Left renal cortex interstitium (tissue), 4 donors: Measurements from ENCODE around the gene TPST1. TPM values are rescaled to one million over a fixed set of nuclear protein-coding genes. Genes with fewer than 3 reads are reported as not detected.
"Not testable (repeated sequence)": the region's sequence is repeated elsewhere in the genome, so short reads cannot be mapped to it uniquely, and the experiment has no call there.

ENCODE experiments used
- DNase-seq, 4 donors: peaks; one replicate each; pipeline ENCODE4 v3.0.0-alpha.2; 2013; ENCODE audit warnings: low read depth in 4 of 4, low spot score in 2 of 4, missing footprints in 1 of 4
- polyA plus RNA-seq, 4 donors: library from polyadenylated mRNA; unstranded; fragments of 120-200 nt; gene quantifications; one replicate each; pipeline ENCODE4 v1.2.1, GENCODE V29; 2013; ENCODE audit not compliant: insufficient read length in 4 of 4

The TPST1 gene
- polyA plus RNA-seq, 4 donors: 40.3 to 53.2 (median 46.0) TPM

DNA sequence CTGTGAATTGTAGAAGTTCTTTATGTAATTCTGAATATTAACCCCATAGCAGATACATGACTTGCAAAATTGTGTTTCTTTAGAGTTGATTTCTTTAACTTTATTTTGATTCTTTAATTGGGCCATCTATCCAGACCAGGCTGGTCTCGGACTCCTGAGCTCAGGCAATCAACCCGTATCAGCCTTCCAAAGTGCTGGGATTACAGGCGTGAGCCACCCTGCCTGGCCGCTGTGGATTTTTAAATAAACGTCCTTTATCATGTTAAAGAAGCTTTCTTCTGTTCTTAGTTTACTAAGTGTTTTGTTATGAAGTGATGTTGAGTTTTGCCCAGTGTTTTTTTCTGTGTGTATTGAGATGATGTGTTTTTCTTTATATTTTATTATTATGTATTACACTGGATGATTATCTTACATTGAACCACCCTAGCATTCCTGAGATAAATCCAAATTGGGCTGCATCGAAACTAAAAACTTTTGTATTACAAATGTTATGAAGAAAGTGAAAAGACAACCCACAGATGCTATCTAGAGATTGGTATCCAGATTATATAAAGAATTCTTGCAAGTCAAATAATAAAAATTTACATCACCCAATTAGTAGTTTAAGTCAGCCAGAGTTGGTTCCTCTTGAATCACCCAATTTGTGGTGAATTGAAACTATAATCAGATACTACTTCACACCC, 118.1 kb downstream of the TPST1 start:
- DNase-seq: no peak

DNA sequence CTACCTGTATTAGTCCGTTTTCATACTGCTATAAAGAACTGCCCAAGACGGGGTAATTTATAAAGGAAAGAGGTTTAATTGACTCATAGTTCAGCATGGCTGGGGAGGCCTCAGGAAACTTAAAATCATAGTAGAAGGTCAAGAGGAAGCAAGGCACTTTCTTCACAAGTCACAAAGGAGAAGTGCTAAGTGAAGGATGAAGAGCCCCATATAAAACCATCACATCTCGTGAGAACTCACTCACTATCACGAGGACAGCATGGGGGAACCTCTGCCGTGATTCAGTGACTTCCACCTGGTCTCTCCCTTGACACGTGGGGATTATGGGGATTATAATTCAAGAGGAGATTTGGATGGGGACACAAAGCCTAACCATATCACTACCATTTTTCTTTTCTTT, 119.9 kb downstream of the TPST1 start:
- not testable (repeated sequence) for DNase-seq

DNA sequence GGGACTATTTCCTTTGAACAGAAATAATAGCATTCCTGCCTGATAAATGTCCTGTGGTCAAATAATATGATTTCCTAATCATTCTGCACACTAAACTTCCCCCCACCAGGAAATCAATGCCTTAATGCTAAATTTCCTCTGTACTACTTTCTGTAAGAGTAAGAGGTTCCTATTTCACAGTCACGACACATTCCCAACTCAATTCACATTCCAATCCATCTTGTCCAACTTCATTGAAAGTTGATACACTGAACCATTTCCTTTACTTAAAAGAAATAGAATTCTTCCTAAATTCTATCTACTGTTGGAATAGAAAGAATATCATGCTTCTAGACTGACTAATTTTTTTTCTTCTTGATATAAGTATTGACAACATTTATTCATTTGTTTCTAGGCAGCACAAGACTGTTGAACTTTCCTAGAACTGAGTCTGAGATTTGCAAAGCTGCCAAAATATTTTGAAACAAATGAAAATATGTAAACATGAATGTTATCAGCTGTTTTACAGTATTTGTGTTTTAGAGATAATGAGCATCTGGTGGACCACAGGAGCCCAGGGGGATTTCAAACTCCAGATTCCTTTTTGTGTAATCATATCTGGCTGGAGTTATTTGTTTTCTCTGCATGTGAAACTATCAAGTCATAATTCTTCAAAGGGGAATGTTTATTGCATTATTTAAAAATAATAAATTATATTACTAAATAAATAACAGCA, 121.5 kb downstream of the TPST1 start:
- DNase-seq: no peak

DNA sequence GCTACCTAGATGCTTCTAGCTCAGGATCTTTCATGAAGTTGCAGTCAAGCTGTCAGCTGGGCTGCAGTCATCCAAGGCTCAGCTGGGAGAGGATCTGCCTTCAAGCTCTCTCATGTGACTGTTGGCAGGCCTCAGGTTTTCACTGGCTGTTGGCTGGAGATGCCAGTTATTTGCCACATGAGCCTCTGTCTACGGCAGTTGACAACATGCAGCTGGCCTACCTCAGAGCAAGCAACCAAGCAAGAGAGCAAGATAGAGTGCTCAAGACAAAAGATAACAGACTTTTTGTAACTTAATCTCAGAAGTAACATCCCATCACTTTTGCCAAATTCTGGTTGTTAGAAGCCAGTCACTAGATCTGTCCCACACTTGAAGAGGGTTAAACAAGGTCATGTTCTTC, 125.8 kb downstream of the TPST1 start:
- DNase-seq: peak in 2 of 4 donors; percentile 50 to 71

DNA sequence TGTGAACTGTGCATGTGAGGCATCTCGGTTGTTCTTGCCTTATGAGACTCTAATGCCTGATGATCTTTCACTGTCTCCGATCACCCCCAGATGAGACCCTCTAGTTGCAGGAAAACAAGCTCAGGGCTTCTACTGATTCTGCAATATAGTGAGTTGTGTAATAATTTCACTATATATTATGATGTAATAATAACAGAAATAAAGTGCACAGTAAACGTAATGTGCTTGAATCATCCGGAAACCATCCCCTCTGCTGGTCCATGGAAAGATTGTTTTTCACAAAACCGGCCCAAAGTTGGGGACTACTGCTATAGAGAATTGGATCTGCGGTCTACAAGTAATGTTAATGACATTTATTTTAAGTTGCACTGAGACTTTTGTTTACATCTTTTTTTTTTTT, 126.7 kb downstream of the TPST1 start:
- DNase-seq: no peak

DNA sequence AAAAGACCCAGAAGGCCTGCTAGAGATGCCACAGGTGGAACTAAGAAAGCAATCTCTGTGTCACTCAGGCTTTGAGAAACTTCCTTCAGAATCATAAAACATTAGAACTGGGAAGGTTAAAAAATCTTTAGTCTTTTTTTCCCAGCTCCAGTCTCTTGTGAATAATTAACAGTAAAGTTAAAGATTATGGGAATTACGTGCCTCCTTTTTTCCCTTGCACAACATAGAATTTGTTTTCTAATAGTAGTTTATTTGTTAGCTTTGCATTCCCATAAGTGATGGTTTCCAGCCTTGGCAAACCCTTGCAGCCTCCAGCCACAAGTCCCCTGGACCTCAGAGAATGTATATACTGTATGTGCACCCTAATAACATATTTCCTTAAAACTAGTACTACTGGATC, 128.3 kb downstream of the TPST1 start:
- DNase-seq: no peak

DNA sequence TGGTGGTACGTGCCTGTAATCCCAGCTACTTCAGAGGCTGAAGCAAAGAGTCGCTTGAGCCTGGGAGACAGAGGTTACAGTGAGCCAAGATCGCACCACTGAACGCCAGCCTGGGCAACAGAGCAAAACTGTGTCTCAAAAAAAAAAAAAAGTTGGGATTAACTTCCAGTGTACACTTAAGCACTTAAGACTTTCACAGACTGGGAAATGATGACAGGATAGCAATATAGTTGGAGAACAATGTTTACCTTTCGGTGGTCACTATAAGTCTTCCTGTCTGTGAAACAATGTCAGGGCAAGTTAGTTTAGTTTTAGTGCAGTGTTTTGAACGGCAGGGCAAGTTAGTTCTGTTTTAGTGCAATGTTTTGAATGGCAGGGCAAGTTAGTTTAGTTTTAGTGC, 130.2 kb downstream of the TPST1 start:
- no peak for DNase-seq

DNA sequence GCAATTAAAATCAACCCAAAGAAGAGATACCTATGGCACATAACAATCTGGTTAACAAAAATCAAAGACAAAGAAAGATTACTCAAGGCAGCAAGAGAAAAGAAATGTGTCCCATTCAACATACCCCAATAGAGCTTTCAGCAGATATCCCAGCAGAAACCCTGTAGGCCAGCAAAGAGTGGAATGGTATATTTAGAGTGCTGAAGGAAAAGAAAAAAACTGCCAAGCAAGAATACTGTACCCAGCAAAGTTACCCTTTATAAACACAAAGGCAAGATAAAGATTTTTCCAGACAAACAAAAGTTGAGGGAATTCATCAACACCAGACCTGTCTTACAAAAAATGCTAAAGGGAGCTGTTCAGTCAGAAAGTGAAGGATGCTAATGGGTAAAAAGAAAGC, 131.6 kb downstream of the TPST1 start:
- no peak for DNase-seq

DNA sequence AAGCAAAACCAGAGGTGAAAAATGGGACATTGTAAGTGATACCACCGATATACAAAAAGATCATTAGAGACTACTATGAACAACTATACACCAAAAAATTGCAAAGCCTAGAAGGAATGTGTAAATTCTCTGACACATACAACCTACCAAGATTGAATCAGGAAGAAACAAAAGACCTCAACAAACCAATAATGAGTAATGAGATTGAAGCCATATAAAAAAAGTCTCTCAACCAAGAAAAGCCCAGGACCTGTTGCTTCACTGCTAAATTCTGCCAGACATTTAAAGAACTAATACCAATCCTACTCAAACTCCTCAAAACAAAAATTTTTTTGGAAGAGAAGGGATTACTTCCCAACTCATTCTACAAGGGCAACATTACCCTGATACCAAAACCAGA, 134.0 kb downstream of the TPST1 start:
- no peak for DNase-seq

DNA sequence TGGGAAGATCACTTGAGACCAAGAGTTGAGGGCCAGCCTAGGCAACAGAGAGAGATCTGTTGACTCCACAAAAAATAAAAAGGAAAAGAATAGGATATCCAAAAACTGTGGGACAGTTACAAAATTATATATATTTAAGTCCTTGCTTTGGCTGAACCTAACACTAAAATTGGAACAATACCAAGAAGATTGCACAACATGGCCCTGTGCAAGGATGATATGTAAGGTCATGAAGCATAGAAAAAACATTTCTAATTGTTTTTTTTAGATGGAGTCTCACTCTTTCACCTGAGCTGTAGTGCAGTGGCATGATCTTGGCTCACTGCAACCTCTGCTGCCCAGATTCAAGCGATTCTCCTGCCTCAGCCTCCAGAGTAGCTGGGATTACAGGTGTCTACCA, 139.0 kb downstream of the TPST1 start:
- no peak for DNase-seq

DNA sequence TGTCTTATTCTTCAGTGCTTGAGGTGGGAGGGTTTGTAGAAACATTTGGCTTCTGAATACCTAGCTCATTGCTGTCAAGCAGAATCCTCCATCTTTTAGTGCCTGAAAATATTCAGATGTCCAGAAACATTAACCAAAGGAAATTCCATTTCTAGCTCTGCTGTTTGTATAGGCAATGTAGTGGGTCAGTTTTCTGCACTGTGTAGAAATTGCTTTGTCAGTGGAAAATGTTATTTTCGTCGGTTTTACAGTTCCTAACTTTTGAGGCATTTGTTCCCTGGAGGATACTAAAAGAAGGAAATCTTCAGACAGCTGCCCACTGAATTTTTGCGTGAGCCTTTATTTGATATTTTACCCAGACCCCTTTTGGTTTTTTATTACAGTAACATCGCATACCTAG, 143.4 kb downstream of the TPST1 start:
- no peak for DNase-seq

DNA sequence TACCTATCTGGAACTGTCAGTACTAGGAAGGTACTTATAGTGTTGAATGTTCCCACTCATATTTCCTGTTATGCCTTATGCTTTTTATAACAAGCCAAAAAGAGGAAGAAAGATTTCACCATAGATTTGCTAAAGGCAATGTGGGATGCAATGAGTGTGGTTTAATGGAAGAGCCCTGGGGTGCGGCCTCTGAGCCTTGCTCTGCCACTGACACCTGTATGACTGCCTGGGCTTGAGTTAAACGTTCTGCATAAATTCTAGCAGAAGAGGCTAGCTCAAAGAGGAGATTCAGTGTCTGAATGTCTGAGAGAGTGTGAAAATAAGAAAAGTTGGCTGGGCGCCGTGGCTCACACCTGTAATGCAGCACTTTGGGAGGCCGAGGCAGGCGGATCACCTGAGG, 143.8 kb downstream of the TPST1 start:
- no peak for DNase-seq

DNA sequence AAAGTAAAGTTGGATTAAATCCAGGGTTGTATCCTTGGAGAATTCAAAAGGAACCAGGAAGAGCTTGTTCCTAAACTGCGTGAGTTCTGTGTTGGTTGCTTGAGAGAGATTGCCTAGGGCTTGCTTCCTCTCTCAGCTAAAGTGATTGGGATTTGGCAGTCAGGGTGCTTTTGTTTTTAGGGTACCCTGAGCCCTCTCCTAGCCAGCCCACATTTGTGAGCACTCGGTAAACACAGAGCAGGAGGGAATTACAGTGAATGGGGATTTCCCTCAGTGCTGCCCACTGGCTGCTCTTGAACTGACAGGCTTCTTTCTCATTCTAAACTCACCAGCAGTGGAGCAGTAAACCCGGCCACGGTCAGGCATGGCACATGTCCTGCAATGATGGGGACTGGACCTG, 146.9 kb downstream of the TPST1 start:
- no peak for DNase-seq

DNA sequence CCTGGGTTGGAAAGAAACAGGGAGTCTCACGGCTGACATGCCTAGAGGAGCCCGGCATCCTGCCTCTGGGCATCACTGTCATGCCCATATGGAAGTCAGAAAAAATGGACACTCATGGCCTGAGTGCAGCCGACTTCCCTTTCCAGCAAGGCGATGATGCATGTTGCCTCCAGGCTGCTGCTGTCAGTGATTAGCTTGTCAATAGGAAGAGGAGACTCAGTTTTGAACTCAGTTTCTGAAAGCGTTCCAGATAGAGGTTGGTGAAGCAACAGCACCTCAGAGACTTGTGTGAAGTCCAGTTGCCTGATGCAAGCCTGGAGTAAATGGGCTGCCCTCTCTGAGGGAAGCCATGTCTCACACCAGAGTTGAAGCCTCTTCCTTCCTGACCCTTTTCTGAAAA, 148.4 kb downstream of the TPST1 start:
- no peak for DNase-seq

DNA sequence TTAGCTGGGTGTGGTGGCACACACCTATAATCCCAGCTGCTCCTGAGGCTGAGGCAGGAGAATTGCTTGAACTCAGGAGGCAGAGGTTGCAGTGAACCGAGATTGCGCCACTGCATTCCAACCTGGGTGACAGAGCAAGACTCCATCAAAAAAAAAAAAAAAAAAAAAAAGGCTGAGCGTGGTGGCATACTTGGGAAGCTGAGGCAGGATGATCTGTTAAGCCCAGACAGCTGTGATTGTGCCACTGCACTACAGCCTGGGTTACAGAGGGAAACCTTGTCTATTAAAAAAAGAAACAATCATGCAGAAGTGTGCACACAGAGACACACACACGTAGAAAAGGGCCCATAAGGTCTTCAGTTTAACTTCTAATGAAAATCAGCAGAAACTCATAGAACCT, 150.6 kb downstream of the TPST1 start:
- DNase-seq: no peak

DNA sequence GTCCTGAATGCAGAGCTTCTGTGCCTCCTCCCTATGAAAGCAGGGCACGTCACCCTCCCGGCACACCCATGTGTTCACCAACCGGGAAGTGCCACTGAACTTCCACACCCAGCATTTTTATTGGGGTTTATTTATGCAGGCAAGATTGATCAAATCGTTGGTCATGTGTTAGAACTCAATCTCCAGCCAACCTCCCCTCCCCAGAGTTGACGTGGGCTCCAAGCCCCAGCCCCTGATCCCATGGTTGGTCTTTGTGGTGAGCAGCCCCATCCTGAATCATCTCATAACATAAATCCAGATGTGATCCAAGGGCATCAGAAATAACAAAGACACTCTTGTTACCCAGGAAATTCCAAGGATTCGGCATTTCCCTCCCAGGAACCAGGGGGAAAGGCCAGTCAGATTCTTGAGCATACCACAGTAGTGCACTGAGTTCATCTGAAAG, 151.2 kb downstream of the TPST1 start:
- no peak for DNase-seq

DNA sequence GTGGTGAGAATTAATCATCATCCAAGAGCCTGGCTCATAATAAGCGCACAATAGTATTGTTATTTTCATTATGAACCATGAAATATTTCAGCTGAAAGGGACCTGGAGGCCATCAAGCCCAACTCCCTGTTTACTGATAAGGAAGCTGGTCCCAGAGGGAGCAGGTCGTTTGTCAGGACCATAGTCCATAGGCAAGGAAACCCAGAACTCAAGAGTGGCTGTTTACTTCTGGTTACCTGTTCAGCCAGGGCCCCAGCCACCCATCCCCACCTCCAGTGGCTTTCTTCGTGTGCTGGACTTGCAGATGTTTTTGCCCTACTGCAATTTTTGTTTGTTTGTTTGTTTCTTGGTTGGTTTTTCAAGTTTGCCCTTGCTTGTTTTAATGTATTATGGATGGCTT, 152.0 kb downstream of the TPST1 start:
- no peak for DNase-seq

DNA sequence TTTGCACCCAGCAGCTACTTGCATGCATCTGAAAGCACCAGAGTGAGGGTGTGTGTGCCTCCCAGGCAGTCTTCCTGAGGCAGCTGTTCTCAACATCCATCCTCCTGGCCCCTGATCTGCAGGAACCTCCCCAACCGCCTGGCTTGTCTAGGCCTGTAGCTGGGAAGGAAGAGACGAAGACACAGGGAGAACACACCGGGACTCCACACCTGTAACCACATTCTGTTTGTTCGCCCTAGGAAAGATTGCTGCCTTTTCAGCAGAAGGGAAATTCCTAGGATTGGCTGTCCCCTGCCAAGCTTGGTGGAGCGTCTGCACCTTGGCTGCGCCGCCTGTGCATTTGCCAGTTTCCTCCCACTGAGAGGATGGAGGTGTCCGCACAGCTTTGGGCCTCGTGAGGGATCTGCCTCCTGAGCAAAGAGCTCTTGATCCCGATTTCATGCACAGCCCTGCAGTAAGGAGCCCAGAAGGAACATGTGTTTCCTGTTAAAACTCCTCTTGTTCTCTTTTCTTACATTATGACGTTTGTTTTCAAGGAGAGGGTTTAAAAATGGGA, 154.6 kb downstream of the TPST1 start:
- DNase-seq: no peak

DNA sequence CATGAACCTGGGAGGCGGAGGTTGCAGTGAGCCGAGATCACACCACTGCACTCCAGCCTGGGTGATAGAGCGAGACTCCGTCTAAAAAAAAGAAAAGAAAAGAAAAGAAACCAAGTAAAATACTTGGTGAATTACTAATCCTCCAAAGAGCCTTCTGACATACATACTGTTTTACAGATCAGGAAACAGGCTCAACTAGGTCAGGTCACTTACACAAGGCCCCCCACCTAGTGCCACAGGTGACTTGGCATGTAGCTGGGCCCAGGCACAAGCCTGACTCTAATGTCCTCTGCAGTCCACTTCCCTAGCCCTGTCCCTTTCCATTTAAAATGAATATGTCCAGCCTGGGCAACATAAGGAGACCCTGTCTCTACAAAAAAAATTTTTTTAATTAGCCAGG, 157.0 kb downstream of the TPST1 start:
- DNase-seq: no peak

DNA sequence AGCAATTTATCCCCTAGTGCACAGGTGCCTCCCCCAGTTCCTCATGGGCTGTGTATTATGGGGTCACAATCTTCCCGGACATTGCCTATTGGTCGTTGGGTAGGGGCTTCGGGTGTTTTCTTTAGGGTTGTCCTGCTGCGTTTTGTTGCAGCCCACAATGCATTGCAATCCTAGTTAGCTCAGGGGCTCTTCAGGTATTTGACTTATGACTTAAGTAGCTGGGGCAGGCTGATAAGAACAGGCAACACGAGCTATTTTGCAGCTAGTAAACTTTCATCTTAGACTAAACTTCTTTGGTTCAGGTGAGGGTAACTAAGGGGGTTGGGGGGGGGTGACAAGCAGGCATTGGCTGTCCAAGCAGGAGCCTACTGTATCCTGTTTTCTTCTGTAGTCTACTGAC, 158.5 kb downstream of the TPST1 start:
- no peak for DNase-seq

DNA sequence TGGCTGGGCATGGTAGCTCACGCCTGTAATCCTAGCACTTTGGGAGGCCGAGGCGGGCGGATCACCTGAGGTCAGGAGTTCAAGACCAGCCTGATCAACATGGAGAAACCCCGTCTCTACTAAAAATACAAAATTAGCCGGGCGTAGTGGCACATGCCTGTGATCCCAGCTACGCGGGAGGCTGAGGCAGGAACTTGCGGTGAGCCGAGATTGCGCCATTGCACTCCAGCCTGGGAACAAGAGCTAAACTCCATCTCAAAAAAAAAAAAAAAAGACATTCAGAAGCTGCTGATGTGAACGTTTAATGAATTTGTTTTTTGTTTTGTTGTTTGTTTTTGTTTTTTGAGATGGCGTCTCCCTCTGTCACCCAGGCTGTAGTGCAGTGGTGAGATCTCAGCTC, 159.9 kb downstream of the TPST1 start:
- not testable (repeated sequence) for DNase-seq
